ENCODE results near the gene CRISPLD2.

The CRISPLD2 gene

GRCh38 chr16:84777435-84777834 is 42.4 kb upstream of the CRISPLD2 start:
- WGBS, 2 donors (ENCODE audit: extremely low coverage in 2 of 2, insufficient read length in 2 of 2, insufficient replicate concordance in 1 of 2) = no CpG with 5 or more reads among the region's 5 CpGs
- no peak overlapping the region for H2BK12ac ChIP-seq (ENCODE audit: low read length)
- DNase-seq (ENCODE audit: low spot score) = no peak
- H3K9me3 ChIP-seq (replicated peaks in 1 of 2; ENCODE audit: control insufficient read depth in 2 of 2, insufficient read depth in 1 of 2, low read depth in 1 of 2, low read length in 2 of 2) = no peaks in the 10 kb centered on the region
- H4K91ac ChIP-seq (ENCODE audit: low read depth, low read length, poor library complexity) = no peak overlapping the region
- H3K27me3 ChIP-seq (ENCODE audit: control insufficient read depth in 3 of 3, insufficient read depth in 3 of 3, low read depth in 1 of 3, low read length in 3 of 3) = no peaks in the 10 kb centered on the region
- no peak overlapping the region for H3K23ac ChIP-seq (ENCODE audit: low read depth, low read length, poor library complexity)
- no peak overlapping the region for H4K8ac ChIP-seq (ENCODE audit: low read depth, low read length)
- no peaks in the 10 kb centered on the region for H3K4me1 ChIP-seq (ENCODE audit: control insufficient read depth in 2 of 2, insufficient read depth in 1 of 2, low read depth in 1 of 2, low read length in 2 of 2)
- H2BK5ac ChIP-seq (ENCODE audit: low read length) = no peak overlapping the region
- no peak overlapping the region for H3K14ac ChIP-seq (ENCODE audit: low read length)
- peaks cover 48 to 80% of the 10 kb centered on the region in 2 donors for H3K36me3 ChIP-seq (replicated peaks in 1 of 2; ENCODE audit: control insufficient read depth in 2 of 2, insufficient read depth in 2 of 2, low read length in 2 of 2)
- no peak overlapping the region for H3K4me3 ChIP-seq (ENCODE audit: low read length in 2 of 2)
- H2BK120ac ChIP-seq (ENCODE audit: low read depth, low read length) = no peak overlapping the region
- H3K4ac ChIP-seq (ENCODE audit: low read length) = no peak overlapping the region
- H3K18ac ChIP-seq (ENCODE audit: low read length) = no peak overlapping the region
- H2AK5ac ChIP-seq (ENCODE audit: low read depth, low read length) = no peak overlapping the region
- H2AFZ ChIP-seq (ENCODE audit: low read length) = no peak overlapping the region
- no peak overlapping the region for H2BK15ac ChIP-seq (ENCODE audit: low read length)
- no peak overlapping the region for H3K27ac ChIP-seq (replicated peaks; ENCODE audit: low read length)
- H3K9ac ChIP-seq (ENCODE audit: low read depth, low read length, poor library complexity) = no peak overlapping the region
- no peaks in the 10 kb centered on the region for H3K79me1 ChIP-seq (ENCODE audit: low read depth, low read length)
- H3K4me2 ChIP-seq (ENCODE audit: insufficient read depth, low read length, poor library complexity, severe bottlenecking) = no peak overlapping the region

GRCh38 chr16:84778720-84779119 is 41.1 kb upstream of the CRISPLD2 start:
- no peaks in the 10 kb centered on the region for H3K4me1 ChIP-seq (ENCODE audit: control insufficient read depth in 2 of 2, insufficient read depth in 1 of 2, low read depth in 1 of 2, low read length in 2 of 2)
- no peak overlapping the region for H3K18ac ChIP-seq (ENCODE audit: low read length)
- no peak overlapping the region for H3K9ac ChIP-seq (ENCODE audit: low read depth, low read length, poor library complexity)
- H3K36me3 ChIP-seq (replicated peaks in 1 of 2; ENCODE audit: control insufficient read depth in 2 of 2, insufficient read depth in 2 of 2, low read length in 2 of 2) = peaks cover 37 to 67% of the 10 kb centered on the region in 2 donors
- H2BK120ac ChIP-seq (ENCODE audit: low read depth, low read length) = no peak overlapping the region
- no CpG with 5 or more reads among the region's 18 CpGs for WGBS, 2 donors (ENCODE audit: extremely low coverage in 2 of 2, insufficient read length in 2 of 2, insufficient replicate concordance in 1 of 2)
- H3K23ac ChIP-seq (ENCODE audit: low read depth, low read length, poor library complexity) = no peak overlapping the region
- no peak overlapping the region for H3K4me3 ChIP-seq (ENCODE audit: low read length in 2 of 2)
- no peak for DNase-seq (ENCODE audit: low spot score)
- no peak overlapping the region for H3K4ac ChIP-seq (ENCODE audit: low read length)
- H2AK5ac ChIP-seq (ENCODE audit: low read depth, low read length) = no peak overlapping the region
- no peak overlapping the region for H4K91ac ChIP-seq (ENCODE audit: low read depth, low read length, poor library complexity)
- H3K79me1 ChIP-seq (ENCODE audit: low read depth, low read length) = no peaks in the 10 kb centered on the region
- H2BK5ac ChIP-seq (ENCODE audit: low read length) = no peak overlapping the region
- H2AFZ ChIP-seq (ENCODE audit: low read length) = no peak overlapping the region
- no peak overlapping the region for H3K27ac ChIP-seq (replicated peaks; ENCODE audit: low read length)
- no peak overlapping the region for H2BK15ac ChIP-seq (ENCODE audit: low read length)
- H3K27me3 ChIP-seq (ENCODE audit: control insufficient read depth in 3 of 3, insufficient read depth in 3 of 3, low read depth in 1 of 3, low read length in 3 of 3) = no peaks in the 10 kb centered on the region
- no peak overlapping the region for H3K14ac ChIP-seq (ENCODE audit: low read length)
- H4K8ac ChIP-seq (ENCODE audit: low read depth, low read length) = no peak overlapping the region
- no peaks in the 10 kb centered on the region for H3K9me3 ChIP-seq (replicated peaks in 1 of 2; ENCODE audit: control insufficient read depth in 2 of 2, insufficient read depth in 1 of 2, low read depth in 1 of 2, low read length in 2 of 2)
- H3K4me2 ChIP-seq (ENCODE audit: insufficient read depth, low read length, poor library complexity, severe bottlenecking) = no peak overlapping the region
- H2BK12ac ChIP-seq (ENCODE audit: low read length) = no peak overlapping the region

- Histone ChIP-seq H3K27me3 (ENCODE audit: control insufficient read depth in 3 of 3, insufficient read depth in 3 of 3, low read depth in 1 of 3, low read length in 3 of 3) (no peaks in the 10 kb centered on the region), H3K4ac (ENCODE audit: low read length) (no peak overlapping the region), H2BK5ac (ENCODE audit: low read length) (no peak overlapping the region), H3K79me1 (ENCODE audit: low read depth, low read length) (no peaks in the 10 kb centered on the region), H3K4me2 (ENCODE audit: insufficient read depth, low read length, poor library complexity, severe bottlenecking) (no peak overlapping the region), H2BK120ac (ENCODE audit: low read depth, low read length) (no peak overlapping the region), H3K14ac (ENCODE audit: low read length) (no peak overlapping the region), H4K91ac (ENCODE audit: low read depth, low read length, poor library complexity) (no peak overlapping the region), H3K4me3 (ENCODE audit: low read length in 2 of 2) (no peak overlapping the region), H3K9me3 (replicated peaks in 1 of 2; ENCODE audit: control insufficient read depth in 2 of 2, insufficient read depth in 1 of 2, low read depth in 1 of 2, low read length in 2 of 2) (no peaks in the 10 kb centered on the region), H3K18ac (ENCODE audit: low read length) (no peak overlapping the region), H3K4me1 (ENCODE audit: control insufficient read depth in 2 of 2, insufficient read depth in 1 of 2, low read depth in 1 of 2, low read length in 2 of 2) (no peaks in the 10 kb centered on the region), H3K23ac (ENCODE audit: low read depth, low read length, poor library complexity) (no peak overlapping the region), H2BK12ac (ENCODE audit: low read length) (no peak overlapping the region), H3K9ac (ENCODE audit: low read depth, low read length, poor library complexity) (no peak overlapping the region), H3K36me3 (replicated peaks in 1 of 2; ENCODE audit: control insufficient read depth in 2 of 2, insufficient read depth in 2 of 2, low read length in 2 of 2) (peaks cover 31 to 55% of the 10 kb centered on the region in 2 donors), H2AK5ac (ENCODE audit: low read depth, low read length) (no peak overlapping the region), H2AFZ (ENCODE audit: low read length) (no peak overlapping the region), H2BK15ac (ENCODE audit: low read length) (no peak overlapping the region), H3K27ac (replicated peaks; ENCODE audit: low read length) (no peak overlapping the region), H4K8ac (ENCODE audit: low read depth, low read length) (no peak overlapping the region)
- no peak for DNase-seq (ENCODE audit: low spot score)
- WGBS, 2 donors (ENCODE audit: extremely low coverage in 2 of 2, insufficient read length in 2 of 2, insufficient replicate concordance in 1 of 2) = no CpG with 5 or more reads among the region's 11 CpGs
Observed at GRCh38 chr16:84780063-84780462, 39.7 kb upstream of the CRISPLD2 start.

GRCh38 chr16:84780544-84781376 is 39.0 kb upstream of the CRISPLD2 start:
- Histone ChIP-seq H3K27ac (replicated peaks; ENCODE audit: low read length) (no peak overlapping the region), H4K8ac (ENCODE audit: low read depth, low read length) (no peak overlapping the region)

More at GRCh38 chr16:84780544-84781376, 39.0 kb upstream of the CRISPLD2 start:
- no peak overlapping the region for H2AK5ac ChIP-seq (ENCODE audit: low read depth, low read length)
- H2BK12ac ChIP-seq (ENCODE audit: low read length) = no peak overlapping the region
- H3K18ac ChIP-seq (ENCODE audit: low read length) = no peak overlapping the region
- H2BK120ac ChIP-seq (ENCODE audit: low read depth, low read length) = no peak overlapping the region
- H3K4ac ChIP-seq (ENCODE audit: low read length) = no peak overlapping the region
- no peak overlapping the region for H3K4me2 ChIP-seq (ENCODE audit: insufficient read depth, low read length, poor library complexity, severe bottlenecking)
- no peak overlapping the region for H3K14ac ChIP-seq (ENCODE audit: low read length)
- H3K9me3 ChIP-seq (replicated peaks in 1 of 2; ENCODE audit: control insufficient read depth in 2 of 2, insufficient read depth in 1 of 2, low read depth in 1 of 2, low read length in 2 of 2) = no peaks in the 10 kb centered on the region
- no peak overlapping the region for H2BK15ac ChIP-seq (ENCODE audit: low read length)
- peaks cover 24 to 48% of the 10 kb centered on the region in 2 donors for H3K36me3 ChIP-seq (replicated peaks in 1 of 2; ENCODE audit: control insufficient read depth in 2 of 2, insufficient read depth in 2 of 2, low read length in 2 of 2)
- no peak for DNase-seq (ENCODE audit: low spot score)
- no peak overlapping the region for H4K91ac ChIP-seq (ENCODE audit: low read depth, low read length, poor library complexity)
- no peak overlapping the region for H2BK5ac ChIP-seq (ENCODE audit: low read length)
- WGBS, 2 donors (ENCODE audit: extremely low coverage in 2 of 2, insufficient read length in 2 of 2, insufficient replicate concordance in 1 of 2) = no CpG with 5 or more reads among the region's 12 CpGs
- H3K4me1 ChIP-seq (ENCODE audit: control insufficient read depth in 2 of 2, insufficient read depth in 1 of 2, low read depth in 1 of 2, low read length in 2 of 2) = no peaks in the 10 kb centered on the region
- no peak overlapping the region for H3K4me3 ChIP-seq (ENCODE audit: low read length in 2 of 2)
- H3K27me3 ChIP-seq (ENCODE audit: control insufficient read depth in 3 of 3, insufficient read depth in 3 of 3, low read depth in 1 of 3, low read length in 3 of 3) = no peaks in the 10 kb centered on the region
- no peak overlapping the region for H2AFZ ChIP-seq (ENCODE audit: low read length)
- H3K23ac ChIP-seq (ENCODE audit: low read depth, low read length, poor library complexity) = no peak overlapping the region
- no peak overlapping the region for H3K9ac ChIP-seq (ENCODE audit: low read depth, low read length, poor library complexity)
- no peaks in the 10 kb centered on the region for H3K79me1 ChIP-seq (ENCODE audit: low read depth, low read length)
